Keratinocyte (primary cell): ENCODE results near the gene SLC16A13. TPM values are rescaled to one million over a fixed set of nuclear protein-coding genes. Genes with fewer than 3 reads are reported as not detected.

Experiments
- DNase-seq: peaks from one replicate; pipeline ENCODE4 v3.0.0-alpha.2; 2011; ENCODE audit warnings: low read depth, missing footprints, low spot score
- FAIRE-seq: peaks from 2 replicates; lab custom pipeline; 2011; peaks lifted over from hg19 to GRCh38; lab: Jason Lieb, UNC
- H2AFZ ChIP-seq: 2 replicates; pipeline ENCODE4 v1.6.0; 2012; ENCODE audit warnings: low read length, control low read depth, inconsistent platforms; ENCODE audit not compliant: control insufficient read depth
- H3K27ac ChIP-seq: 2 replicates; pipeline ENCODE4 v1.5.1; 2011; ENCODE audit warnings: low read length; ENCODE audit not compliant: control insufficient read depth, insufficient read depth
- H3K27me3 ChIP-seq: 3 replicates; pipeline ENCODE4 v1.6.0; 2011; ENCODE audit warnings: low read length; ENCODE audit not compliant: control insufficient read depth, insufficient read depth; ENCODE audit errors: extremely low read depth
- H3K36me3 ChIP-seq, 2 experiments: 2 replicates in 1 of 2; 3 replicates in 1 of 2; pipeline ENCODE4 v1.5.1; 2011; ENCODE audit warnings: low read length in 2 of 2, mild to moderate bottlenecking in 1 of 2; ENCODE audit not compliant: control insufficient read depth in 2 of 2, insufficient read depth in 2 of 2; ENCODE audit errors: extremely low read depth in 1 of 2
- H3K4me1 ChIP-seq: 3 replicates; pipeline ENCODE4 v1.5.1; 2011; ENCODE audit warnings: low read length; ENCODE audit not compliant: control insufficient read depth, insufficient read depth; ENCODE audit errors: extremely low read depth
- H3K4me2 ChIP-seq: 3 replicates; pipeline ENCODE4 v1.6.0; 2011; ENCODE audit warnings: low read depth, low read length; ENCODE audit not compliant: control insufficient read depth, insufficient read depth; ENCODE audit errors: extremely low read depth
- H3K4me3 ChIP-seq, 3 experiments: fragments of 200-600 bp in 1 of 3; sonication (generic) in 1 of 3; 2 replicates in 2 of 3; 3 replicates in 1 of 3; pipeline ENCODE4 v1.5.1; 2011 to 2016; ENCODE audit warnings: low read length in 3 of 3, mild to moderate bottlenecking in 3 of 3, control low read depth in 2 of 3, inconsistent platforms in 1 of 3, low read depth in 1 of 3, mixed read lengths in 1 of 3, mixed run types in 1 of 3, moderate library complexity in 1 of 3; ENCODE audit not compliant: control insufficient read depth in 2 of 3, insufficient read depth in 2 of 3; ENCODE audit errors: extremely low read depth in 1 of 3
- H3K79me2 ChIP-seq: 2 replicates; pipeline ENCODE4 v1.6.0; 2012; ENCODE audit warnings: low read length; ENCODE audit not compliant: control insufficient read depth, insufficient read depth
- H3K9ac ChIP-seq: 3 replicates; pipeline ENCODE4 v1.6.0; 2011; ENCODE audit warnings: low read length; ENCODE audit not compliant: control insufficient read depth, insufficient read depth; ENCODE audit errors: extremely low read depth
- H3K9me1 ChIP-seq: 3 replicates; pipeline ENCODE4 v1.6.0; 2011; ENCODE audit warnings: low read length; ENCODE audit not compliant: control insufficient read depth, insufficient read depth; ENCODE audit errors: extremely low read depth
- H3K9me3 ChIP-seq: 2 replicates; pipeline ENCODE4 v1.5.1; 2012; ENCODE audit warnings: low read depth, low read length; ENCODE audit not compliant: control insufficient read depth
- H4K20me1 ChIP-seq: 3 replicates; pipeline ENCODE4 v1.6.0; 2011; ENCODE audit warnings: low read length; ENCODE audit not compliant: control insufficient read depth, insufficient read depth; ENCODE audit errors: extremely low read depth
- EZH2 ChIP-seq: IDR thresholded peaks from one replicate; pipeline ENCODE4 v1.6.1; 2012; ENCODE audit warnings: inconsistent platforms, mild to moderate bottlenecking, low read length, moderate library complexity
- dilution Hi-C: fragments of 300-500 bp; cut with MboI; formaldehyde crosslinking; loops from one replicate; pipeline ENCODE4 v1.7.0; 2020; ENCODE audit warnings: low sequenced_read_pairs; ENCODE audit not compliant: extremely low pct_ligation_motif_present
- polyA plus RNA-seq, 5 experiments: library from polyadenylated mRNA; depleted of rRNA in 3 of 5; stranded (reverse) in 3 of 5; stranded (forward) in 1 of 5; unstranded in 1 of 5; fragments of >200 nt; gene quantifications; 1 replicate in 1 of 5; 2 replicates in 3 of 5; 3 replicates in 1 of 5; pipeline versions ENCODE4 v1.2.1 to v1.2.3, GENCODE V29; 2011 to 2012; ENCODE audit warnings: missing spikeins in 2 of 5, low read depth in 1 of 5, low replicate concordance in 1 of 5
- TF ChIP-seq, protein P1 (sequence below), 3 experiments: IDR thresholded peaks in 1 of 3; conservative IDR thresholded peaks in 1 of 3; optimal IDR thresholded peaks in 1 of 3; 2 replicates in 2 of 3; 3 replicates in 1 of 3; pipeline versions ENCODE3 to v1.5.1; 2011; ENCODE audit warnings: low read length in 3 of 3, mild to moderate bottlenecking in 3 of 3, moderate library complexity in 2 of 3, control low read depth in 1 of 3, inconsistent platforms in 1 of 3; ENCODE audit not compliant: insufficient read depth in 2 of 3; ENCODE audit errors: extremely low read depth in 1 of 3

The SLC16A13 gene
- polyA plus RNA-seq, 1 donor (not counting 4 experiments of a cell fraction or from before 2014, with no cell fraction given), result 2.7 TPM

GRCh38 chr17:7079581-7080455 is 44.0 kb downstream of the SLC16A13 start, which contains the start of gene CLEC10A:
CLEC10A (minus strand) TSS chr17:7080251; CDS start chr17:7078812, 1,439 bp downstream.
- dilution Hi-C loops, result no loop called here
- H3K27ac ChIP-seq, result no peak within 1 kb of the TSS
- FAIRE-seq, result no peak

DNA sequence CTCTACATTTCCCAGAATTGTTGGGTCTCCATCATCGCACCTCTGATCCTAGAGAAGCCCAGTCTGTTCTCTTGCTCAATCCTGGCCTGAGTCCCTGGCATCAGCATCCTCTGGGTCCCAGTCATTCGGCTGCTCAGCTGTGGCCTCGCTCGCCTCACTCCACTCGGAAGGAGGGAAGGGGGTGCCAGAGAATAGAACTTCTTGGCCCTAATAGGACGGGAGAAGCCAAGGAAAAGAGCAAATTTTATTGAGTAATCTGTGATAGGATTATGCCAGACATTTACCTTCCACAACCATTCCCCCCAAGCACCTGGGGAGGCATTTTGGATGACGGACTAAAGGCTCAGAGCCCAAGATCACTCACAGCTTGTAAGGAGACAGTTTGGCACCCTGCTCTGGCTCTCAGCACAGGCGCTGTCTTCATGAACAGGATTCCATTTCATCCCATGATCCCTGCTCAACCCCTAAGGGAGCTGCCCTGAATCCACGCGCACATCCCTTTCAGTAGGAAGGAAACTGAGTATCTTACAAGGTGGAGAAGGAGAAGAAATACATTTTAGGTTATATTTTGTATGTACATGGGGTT is 44.7 kb downstream of the SLC16A13 start:
- no peak overlapping the region for H3K4me3 ChIP-seq
- H3K9ac ChIP-seq, result no peak overlapping the region
- FAIRE-seq (no peak), DNase-seq (no peak)
- dilution Hi-C loops, result no loop called here
- H3K79me2 ChIP-seq, result no peaks in the 10 kb centered on the region
- peaks cover 7% of the 10 kb centered on the region for H3K27me3 ChIP-seq
- no peaks in the 10 kb centered on the region for H3K9me1 ChIP-seq
- H3K9me3 ChIP-seq, result no peaks in the 10 kb centered on the region
- H3K27ac ChIP-seq, result no peak overlapping the region
- no peaks in the 10 kb centered on the region for H3K4me1 ChIP-seq
- no peak for TF ChIP-seq EZH2
- H4K20me1 ChIP-seq, result no peaks in the 10 kb centered on the region
- no peak overlapping the region for H2AFZ ChIP-seq
- H3K4me2 ChIP-seq, result no peak overlapping the region
- no peaks in the 10 kb centered on the region for H3K36me3 ChIP-seq

More at GRCh38 chr17:7079581-7080455, 44.0 kb downstream of the SLC16A13 start, which contains the start of gene CLEC10A:
- Histone ChIP-seq H3K4me1 (no peaks in the 10 kb centered on the region), H3K4me2 (no peak within 1 kb of the TSS), H3K36me3 (no peaks in the 10 kb centered on the region), H3K9ac (no peak within 1 kb of the TSS), H2AFZ (no peak within 1 kb of the TSS), H3K9me1 (no peaks in the 10 kb centered on the region), H3K4me3 (no peak within 1 kb of the TSS), H3K9me3 (no peaks in the 10 kb centered on the region), H4K20me1 (no peaks in the 10 kb centered on the region), H3K27me3 (peaks cover 7% of the 10 kb centered on the region), H3K79me2 (no peaks in the 10 kb centered on the region)
- no peak for TF ChIP-seq EZH2
- TF ChIP-seq, protein P1, sequence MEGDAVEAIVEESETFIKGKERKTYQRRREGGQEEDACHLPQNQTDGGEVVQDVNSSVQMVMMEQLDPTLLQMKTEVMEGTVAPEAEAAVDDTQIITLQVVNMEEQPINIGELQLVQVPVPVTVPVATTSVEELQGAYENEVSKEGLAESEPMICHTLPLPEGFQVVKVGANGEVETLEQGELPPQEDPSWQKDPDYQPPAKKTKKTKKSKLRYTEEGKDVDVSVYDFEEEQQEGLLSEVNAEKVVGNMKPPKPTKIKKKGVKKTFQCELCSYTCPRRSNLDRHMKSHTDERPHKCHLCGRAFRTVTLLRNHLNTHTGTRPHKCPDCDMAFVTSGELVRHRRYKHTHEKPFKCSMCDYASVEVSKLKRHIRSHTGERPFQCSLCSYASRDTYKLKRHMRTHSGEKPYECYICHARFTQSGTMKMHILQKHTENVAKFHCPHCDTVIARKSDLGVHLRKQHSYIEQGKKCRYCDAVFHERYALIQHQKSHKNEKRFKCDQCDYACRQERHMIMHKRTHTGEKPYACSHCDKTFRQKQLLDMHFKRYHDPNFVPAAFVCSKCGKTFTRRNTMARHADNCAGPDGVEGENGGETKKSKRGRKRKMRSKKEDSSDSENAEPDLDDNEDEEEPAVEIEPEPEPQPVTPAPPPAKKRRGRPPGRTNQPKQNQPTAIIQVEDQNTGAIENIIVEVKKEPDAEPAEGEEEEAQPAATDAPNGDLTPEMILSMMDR (optimal IDR thresholded peaks at IDR 0.05 in 1 of 3, IDR thresholded peaks at IDR 0.05 in 1 of 3, conservative IDR thresholded peaks at IDR 0.05 in 1 of 3; ENCODE audit: extremely low read depth in 1 of 3, insufficient read depth in 2 of 3, low read length in 3 of 3), result no peak
- no peak for DNase-seq
